Measurements from ENCODE around the gene PFN2. TPM values are rescaled to one million over a fixed set of nuclear protein-coding genes. Genes with fewer than 3 reads are reported as not detected.

The PFN2 gene, protein sequence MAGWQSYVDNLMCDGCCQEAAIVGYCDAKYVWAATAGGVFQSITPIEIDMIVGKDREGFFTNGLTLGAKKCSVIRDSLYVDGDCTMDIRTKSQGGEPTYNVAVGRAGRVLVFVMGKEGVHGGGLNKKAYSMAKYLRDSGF
- 100 to 1,000 TPM in 3 of 4 donors, 10 to 100 TPM in 1; 96.1 to 114 (median 111) TPM for total RNA-seq

DNA sequence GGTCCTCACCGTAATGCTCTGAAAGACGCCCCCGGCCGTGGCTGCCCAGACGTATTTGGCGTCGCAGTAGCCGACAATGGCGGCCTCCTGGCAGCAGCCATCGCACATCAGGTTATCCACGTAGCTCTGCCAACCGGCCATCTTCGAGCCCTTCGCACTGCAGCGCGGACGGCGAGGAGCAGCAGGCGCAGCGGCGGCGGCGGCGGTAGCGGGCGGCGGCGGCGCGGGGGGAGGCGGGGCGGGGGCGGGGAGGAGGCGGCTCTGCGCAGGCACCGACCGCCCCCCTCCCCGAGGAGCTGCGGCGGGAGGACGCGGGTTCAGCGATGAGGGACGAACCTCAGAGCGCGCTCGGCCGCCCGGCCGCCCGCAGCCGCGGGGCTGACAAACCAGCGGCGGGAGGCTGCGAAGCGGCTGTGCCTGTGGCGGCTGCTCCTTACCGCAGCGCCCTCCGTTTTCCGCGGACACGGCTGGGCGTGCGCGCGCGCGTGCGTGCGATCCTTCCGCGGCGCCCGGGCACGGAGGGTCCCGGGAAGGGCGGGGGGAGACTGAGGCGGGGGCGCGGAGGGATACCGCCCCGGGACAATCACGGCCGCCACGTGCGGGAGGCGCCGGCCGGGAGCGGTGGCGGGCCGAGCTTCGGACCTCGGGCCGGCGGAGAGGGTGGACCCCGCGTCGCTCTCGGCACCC lies at the start of gene PFN2:
Gene PFN2 (minus strand): TSS at position 180 of the 687 bp plus-strand sequence. CDS start 39 bp downstream, at position 141.
- 0% methylated on average over 6 of the region's 102 CpGs; no CpG with 5 or more reads in 1 of the 2 donors for WGBS, 2 donors
- DNase-seq, result peak; percentile 72 to 77
- Histone ChIP-seq H3K27me3 (no peaks in the 10 kb centered on the region), H3K9me3 (no peaks in the 10 kb centered on the region), H3K4me3 (replicated peaks in 1 of 3) (peak within 1 kb of the TSS; percentile 78 to 88 (median 83)), H3K4me1 (peaks cover 6 to 12% of the 10 kb centered on the region in 2 donors), H3K36me3 (no peaks in the 10 kb centered on the region), H3K27ac (peak within 1 kb of the TSS; percentile 86 to 92 (median 88))
- TF ChIP-seq POLR2A (IDR thresholded peaks at IDR 0.05), result peak in 1 of 2 donors; percentile 69
- TF ChIP-seq, protein P1, sequence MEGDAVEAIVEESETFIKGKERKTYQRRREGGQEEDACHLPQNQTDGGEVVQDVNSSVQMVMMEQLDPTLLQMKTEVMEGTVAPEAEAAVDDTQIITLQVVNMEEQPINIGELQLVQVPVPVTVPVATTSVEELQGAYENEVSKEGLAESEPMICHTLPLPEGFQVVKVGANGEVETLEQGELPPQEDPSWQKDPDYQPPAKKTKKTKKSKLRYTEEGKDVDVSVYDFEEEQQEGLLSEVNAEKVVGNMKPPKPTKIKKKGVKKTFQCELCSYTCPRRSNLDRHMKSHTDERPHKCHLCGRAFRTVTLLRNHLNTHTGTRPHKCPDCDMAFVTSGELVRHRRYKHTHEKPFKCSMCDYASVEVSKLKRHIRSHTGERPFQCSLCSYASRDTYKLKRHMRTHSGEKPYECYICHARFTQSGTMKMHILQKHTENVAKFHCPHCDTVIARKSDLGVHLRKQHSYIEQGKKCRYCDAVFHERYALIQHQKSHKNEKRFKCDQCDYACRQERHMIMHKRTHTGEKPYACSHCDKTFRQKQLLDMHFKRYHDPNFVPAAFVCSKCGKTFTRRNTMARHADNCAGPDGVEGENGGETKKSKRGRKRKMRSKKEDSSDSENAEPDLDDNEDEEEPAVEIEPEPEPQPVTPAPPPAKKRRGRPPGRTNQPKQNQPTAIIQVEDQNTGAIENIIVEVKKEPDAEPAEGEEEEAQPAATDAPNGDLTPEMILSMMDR (IDR thresholded peaks at IDR 0.05), result no peak
- intact Hi-C loops (cut with DNase I), result no loop called here

DNA sequence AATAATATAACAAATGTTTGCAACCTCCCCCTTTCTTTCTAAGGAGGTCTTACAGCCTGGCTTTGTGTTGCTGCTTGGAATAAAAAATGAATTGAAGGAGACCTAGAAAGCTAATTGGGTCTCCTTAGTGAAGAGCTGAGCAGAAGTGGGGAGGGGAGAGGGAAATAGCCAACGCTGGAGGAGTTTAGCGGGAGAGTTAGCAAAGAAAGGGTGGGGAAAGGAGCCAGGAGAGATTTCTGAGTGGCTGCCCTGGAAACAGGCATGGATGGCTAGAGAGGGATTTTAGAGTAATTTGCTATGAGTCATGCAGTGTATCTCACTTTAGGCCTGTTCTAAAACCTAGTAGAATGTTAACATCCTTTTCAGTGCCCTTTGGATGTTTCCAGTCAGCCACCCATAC lies 45.2 kb upstream of the PFN2 start:
- H3K36me3 ChIP-seq, result no peaks in the 10 kb centered on the region
- no peaks in the 10 kb centered on the region for H3K9me3 ChIP-seq
- H3K27ac ChIP-seq, result no peak overlapping the region
- no peak overlapping the region for H3K4me3 ChIP-seq (replicated peaks in 1 of 3)
- intact Hi-C loops (cut with DNase I), result no loop called here
- peak; percentile 53 to 63 for DNase-seq
- H3K4me1 ChIP-seq, result no peaks in the 10 kb centered on the region
- WGBS, 2 donors, result 25 to 36% methylated on average over 2 of the region's 2 CpGs
- TF ChIP-seq, protein P1 (IDR thresholded peaks at IDR 0.05), result no peak
- no peak for TF ChIP-seq POLR2A (IDR thresholded peaks at IDR 0.05)
- H3K27me3 ChIP-seq, result no peaks in the 10 kb centered on the region

DNA sequence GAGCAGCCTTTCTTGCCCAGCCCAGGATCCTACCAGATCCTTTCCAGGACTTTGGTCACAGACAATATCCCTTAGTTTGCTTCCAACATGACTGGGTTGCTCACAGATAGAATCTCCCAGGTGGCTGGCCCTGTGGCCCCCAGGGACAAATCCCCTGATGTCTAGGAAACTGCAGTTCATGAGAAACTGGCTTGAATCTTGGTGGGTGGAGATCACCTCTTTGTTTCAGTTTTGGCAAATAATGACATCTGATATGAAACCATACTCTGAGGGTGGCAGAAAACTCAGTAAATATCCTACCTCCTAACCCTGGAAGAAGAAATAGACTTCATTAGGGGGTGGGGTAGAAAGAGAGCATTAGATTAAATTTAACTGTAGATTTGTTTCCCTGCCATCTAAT lies 44.1 kb upstream of the PFN2 start:
- H3K36me3 ChIP-seq, result no peaks in the 10 kb centered on the region
- intact Hi-C loops (cut with DNase I), result no loop called here
- no peaks in the 10 kb centered on the region for H3K9me3 ChIP-seq

DNA sequence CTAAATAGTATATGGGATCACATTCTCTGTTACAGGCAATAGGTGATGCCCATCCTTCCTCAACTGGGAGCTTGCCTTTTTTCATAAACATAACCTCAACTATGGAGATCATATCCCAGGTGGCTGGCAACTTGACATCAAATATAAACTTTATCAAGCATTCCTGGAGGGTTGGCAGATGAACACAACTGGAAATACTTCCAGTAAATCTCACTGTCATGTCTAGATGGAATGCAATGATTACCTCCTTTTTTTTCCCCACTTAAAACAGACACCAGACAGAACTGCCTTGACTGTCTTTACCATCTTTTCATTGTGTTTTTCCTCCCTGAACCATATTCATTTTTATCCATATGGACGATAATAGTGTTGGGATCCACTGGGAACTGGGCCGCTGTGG lies 43.1 kb upstream of the PFN2 start:
- Histone ChIP-seq H3K27me3 (no peaks in the 10 kb centered on the region), H3K4me3 (replicated peaks in 1 of 3) (no peak overlapping the region), H3K4me1 (no peaks in the 10 kb centered on the region), H3K36me3 (no peaks in the 10 kb centered on the region), H3K27ac (no peak overlapping the region), H3K9me3 (no peaks in the 10 kb centered on the region)
- 98 to 99% methylated on average over 2 of the region's 2 CpGs for WGBS, 2 donors
- DNase-seq, result no peak
- intact Hi-C loops (cut with DNase I), result no loop called here
- TF ChIP-seq, protein P1 (IDR thresholded peaks at IDR 0.05), result no peak
- TF ChIP-seq POLR2A (IDR thresholded peaks at IDR 0.05), result no peak

More for the DNA sequence above, 44.1 kb upstream of the PFN2 start:
- DNase-seq, result no peak
- TF ChIP-seq, protein P1 (IDR thresholded peaks at IDR 0.05), result no peak
- TF ChIP-seq POLR2A (IDR thresholded peaks at IDR 0.05), result no peak
- no peak overlapping the region for H3K27ac ChIP-seq
- no peaks in the 10 kb centered on the region for H3K4me1 ChIP-seq
- H3K27me3 ChIP-seq, result no peaks in the 10 kb centered on the region
- H3K4me3 ChIP-seq (replicated peaks in 1 of 3), result no peak overlapping the region

DNA sequence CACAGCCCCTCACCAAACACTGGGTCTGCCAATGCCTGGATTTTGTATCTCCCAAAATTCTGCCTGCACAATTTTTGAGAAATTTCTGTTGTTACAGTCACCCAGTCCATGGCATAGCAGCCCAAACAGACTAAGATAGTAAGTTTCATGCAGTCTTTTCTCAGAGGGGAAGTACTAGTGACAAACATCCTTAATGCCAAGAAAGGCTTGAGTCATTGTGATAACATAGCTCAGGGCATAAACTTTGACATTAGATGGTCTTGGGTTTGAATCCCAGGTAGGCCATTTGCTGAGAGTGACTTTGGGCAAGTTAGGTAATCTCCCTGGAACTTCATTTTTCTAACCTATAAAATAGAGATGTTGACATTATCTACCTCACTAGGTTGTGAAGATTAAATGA lies 36.1 kb upstream of the PFN2 start:
- no peaks in the 10 kb centered on the region for H3K9me3 ChIP-seq

More for the DNA sequence above, 36.1 kb upstream of the PFN2 start:
- no peaks in the 10 kb centered on the region for H3K36me3 ChIP-seq
- intact Hi-C loops (cut with DNase I), result no loop called here
- no peak overlapping the region for H3K27ac ChIP-seq
- no peak for TF ChIP-seq POLR2A (IDR thresholded peaks at IDR 0.05)
- TF ChIP-seq, protein P1 (IDR thresholded peaks at IDR 0.05), result no peak
- no peaks in the 10 kb centered on the region for H3K27me3 ChIP-seq
- no peak for DNase-seq
- peaks cover 0 to 8% of the 10 kb centered on the region in 2 donors for H3K4me1 ChIP-seq
- no peak overlapping the region for H3K4me3 ChIP-seq (replicated peaks in 1 of 3)
